Activated CD4-positive, alpha-beta T cell treated with anti-CD3 and anti-CD28 coated beads for 36 hours (primary cell): ENCODE results near the gene PIWIL4. TPM values are rescaled to one million over a fixed set of nuclear protein-coding genes. Genes with fewer than 3 reads are reported as not detected.

Experiments
- ATAC-seq: fragments of 200-7000 bp; cut with Tn5 transposase; one replicate; pipeline ENCODE4 v1.10.0; 2021; ENCODE audit warnings: mild to moderate bottlenecking, moderate library complexity
- CTCF ChIA-PET: fragments of 350-600 bp; sonication (Branson Sonifier 250); formaldehyde crosslinking; loops from one replicate; lab custom pipeline; 2021; ENCODE audit warnings: antibody characterized with exemption; lab: Charles Lee
- POLR2A ChIA-PET: fragments of 350-600 bp; sonication (Branson Sonifier 250); formaldehyde crosslinking; loops from one replicate; lab custom pipeline; 2021; ENCODE audit warnings: antibody characterized with exemption, inconsistent platforms; lab: Charles Lee
- DNase-seq: peaks from one replicate; pipeline ENCODE4 v3.0.0-alpha.2; 2020
- H3K27ac Mint-ChIP-seq: one replicate; pipeline ENCODE4 v1.8.0; 2021; ENCODE audit warnings: mixed read lengths
- H3K27me3 Mint-ChIP-seq: one replicate; pipeline ENCODE4 v1.8.0; 2021; ENCODE audit warnings: mixed read lengths
- H3K36me3 Mint-ChIP-seq: one replicate; pipeline ENCODE4 v1.8.0; 2021; ENCODE audit warnings: low read depth, mixed read lengths
- H3K4me1 Mint-ChIP-seq: one replicate; pipeline ENCODE4 v1.8.0; 2021; ENCODE audit warnings: mixed read lengths
- H3K4me3 Mint-ChIP-seq: one replicate; pipeline ENCODE4 v1.8.0; 2021; ENCODE audit warnings: mild to moderate bottlenecking, moderate library complexity, mixed read lengths
- H3K9me3 Mint-ChIP-seq: one replicate; pipeline ENCODE4 v1.8.0; 2021; ENCODE audit warnings: low read depth, mixed read lengths
- intact Hi-C, 2 experiments: fragments of 100-400 bp; cut with DNase I in 1 of 2; cut with micrococcal nuclease in 1 of 2; formaldehyde crosslinking; loops; one replicate each; pipeline versions ENCODE4 v1.14.2 to v1.15.1; 2022 to 2024; cut with DNase I, micrococcal nuclease
- total RNA-seq, 2 experiments: library from RNA; stranded (reverse); gene quantifications; one replicate each; pipeline ENCODE4 v1.2.3, GENCODE V29; 2021

Gene PIWIL4
- total RNA-seq, 2 experiments from 2014 or later = 0.37 to 0.48 TPM

GRCh38 chr11:94655291-94655690, 88.1 kb downstream of the PIWIL4 start:
- H3K4me3 Mint-ChIP-seq = no peak overlapping the region
- no peaks in the 10 kb centered on the region for H3K36me3 Mint-ChIP-seq
- CTCF ChIA-PET = interaction anchor here (0.6 to 0.7 kb wide), 2 partner anchors 239 to 1004 kb away, joined by 3 read pairs; no protein-coding TSS in a partner anchor
- no peak overlapping the region for H3K27ac Mint-ChIP-seq
- no peaks in the 10 kb centered on the region for H3K4me1 Mint-ChIP-seq
- POLR2A ChIA-PET = no interaction called here
- ATAC-seq (no peak), DNase-seq (no peak)
- intact Hi-C loops = no loop called here
- H3K9me3 Mint-ChIP-seq = no peaks in the 10 kb centered on the region
- H3K27me3 Mint-ChIP-seq = peaks cover 7% of the 10 kb centered on the region

- no peaks in the 10 kb centered on the region for H3K9me3 Mint-ChIP-seq
- no peaks in the 10 kb centered on the region for H3K36me3 Mint-ChIP-seq
- intact Hi-C loops = no loop called here
- peaks cover 7% of the 10 kb centered on the region for H3K27me3 Mint-ChIP-seq
- DNase-seq = no peak
- POLR2A ChIA-PET = no interaction called here
- CTCF ChIA-PET = no interaction called here
- H3K4me1 Mint-ChIP-seq = no peaks in the 10 kb centered on the region
- H3K27ac Mint-ChIP-seq = no peak overlapping the region
- no peak for ATAC-seq
- H3K4me3 Mint-ChIP-seq = no peak overlapping the region
These were observed 88.8 kb downstream of the PIWIL4 start for GRCh38 chr11:94655956-94656355.

- Mint-ChIP-seq H3K4me3 (no peak overlapping the region), H3K9me3 (no peaks in the 10 kb centered on the region), H3K4me1 (no peaks in the 10 kb centered on the region), H3K36me3 (no peaks in the 10 kb centered on the region), H3K27me3 (peaks cover 12% of the 10 kb centered on the region), H3K27ac (no peak overlapping the region)
- ChIA-PET POLR2A (no interaction called here), CTCF (no interaction called here)
- DNase-seq = no peak
- ATAC-seq = no peak
- intact Hi-C loops = no loop called here
These were observed 89.8 kb downstream of the PIWIL4 start for GRCh38 chr11:94656968-94657367.

- ChIA-PET POLR2A (interaction anchor here (0.7 kb wide), 1 partner anchor 790 kb away, joined by 3 read pairs; no protein-coding TSS in a partner anchor), CTCF (no interaction called here)
- no peaks in the 10 kb centered on the region for H3K9me3 Mint-ChIP-seq
- intact Hi-C loops = no loop called here
- no peaks in the 10 kb centered on the region for H3K4me1 Mint-ChIP-seq
- DNase-seq (no peak), ATAC-seq (no peak)
- peaks cover 10% of the 10 kb centered on the region for H3K27me3 Mint-ChIP-seq
- H3K27ac Mint-ChIP-seq = no peak overlapping the region
- H3K4me3 Mint-ChIP-seq = no peak overlapping the region
- no peaks in the 10 kb centered on the region for H3K36me3 Mint-ChIP-seq
These were observed 90.5 kb downstream of the PIWIL4 start for GRCh38 chr11:94657629-94658028.

- peaks cover 10% of the 10 kb centered on the region for H3K27me3 Mint-ChIP-seq
- DNase-seq = no peak
- POLR2A ChIA-PET = interaction anchor here (0.7 kb wide), 1 partner anchor 791 kb away, joined by 3 read pairs; no protein-coding TSS in a partner anchor
- no peaks in the 10 kb centered on the region for H3K4me1 Mint-ChIP-seq
- ATAC-seq = no peak
- H3K27ac Mint-ChIP-seq = no peak overlapping the region
- CTCF ChIA-PET = no interaction called here
- no peaks in the 10 kb centered on the region for H3K9me3 Mint-ChIP-seq
- H3K4me3 Mint-ChIP-seq = no peak overlapping the region
- no peaks in the 10 kb centered on the region for H3K36me3 Mint-ChIP-seq
- intact Hi-C loops = no loop called here
These were observed 91.2 kb downstream of the PIWIL4 start for GRCh38 chr11:94658386-94658785.

- H3K27me3 Mint-ChIP-seq = peaks cover 10% of the 10 kb centered on the region
- DNase-seq (no peak), ATAC-seq (no peak)
- POLR2A ChIA-PET = no interaction called here
- H3K9me3 Mint-ChIP-seq = no peaks in the 10 kb centered on the region
- no peaks in the 10 kb centered on the region for H3K4me1 Mint-ChIP-seq
- no peak overlapping the region for H3K4me3 Mint-ChIP-seq
- no peak overlapping the region for H3K27ac Mint-ChIP-seq
- H3K36me3 Mint-ChIP-seq = no peaks in the 10 kb centered on the region
- CTCF ChIA-PET = no interaction called here
- intact Hi-C loops = no loop called here
These were observed 91.7 kb downstream of the PIWIL4 start for GRCh38 chr11:94658888-94659287.

- peaks cover 10% of the 10 kb centered on the region for H3K27me3 Mint-ChIP-seq
- no peak for DNase-seq
- ChIA-PET CTCF (no interaction called here), POLR2A (no interaction called here)
- intact Hi-C loops = no loop called here
- H3K36me3 Mint-ChIP-seq = no peaks in the 10 kb centered on the region
- H3K27ac Mint-ChIP-seq = no peak overlapping the region
- no peaks in the 10 kb centered on the region for H3K9me3 Mint-ChIP-seq
- H3K4me3 Mint-ChIP-seq = no peak overlapping the region
- ATAC-seq = no peak
- H3K4me1 Mint-ChIP-seq = no peaks in the 10 kb centered on the region
These were observed 94.3 kb downstream of the PIWIL4 start for GRCh38 chr11:94661444-94661843.

GRCh38 chr11:94662065-94662779, 95.1 kb downstream of the PIWIL4 start:
- intact Hi-C loops = no loop called here
- POLR2A ChIA-PET = no interaction called here
- Mint-ChIP-seq H3K27ac (no peak overlapping the region), H3K9me3 (no peaks in the 10 kb centered on the region), H3K36me3 (no peaks in the 10 kb centered on the region), H3K27me3 (peaks cover 8% of the 10 kb centered on the region), H3K4me3 (no peak overlapping the region), H3K4me1 (no peaks in the 10 kb centered on the region)
- CTCF ChIA-PET = no interaction called here
- ATAC-seq = no peak
- DNase-seq = no peak

GRCh38 chr11:94662846-94663390, 95.8 kb downstream of the PIWIL4 start:
- ATAC-seq (no peak), DNase-seq (no peak)
- H3K27ac Mint-ChIP-seq = no peak overlapping the region
- no peaks in the 10 kb centered on the region for H3K36me3 Mint-ChIP-seq
- ChIA-PET CTCF (no interaction called here), POLR2A (no interaction called here)
- H3K27me3 Mint-ChIP-seq = peaks cover 8% of the 10 kb centered on the region
- intact Hi-C loops = no loop called here
- no peaks in the 10 kb centered on the region for H3K4me1 Mint-ChIP-seq
- H3K4me3 Mint-ChIP-seq = no peak overlapping the region
- no peaks in the 10 kb centered on the region for H3K9me3 Mint-ChIP-seq

- Mint-ChIP-seq H3K4me3 (no peak overlapping the region), H3K27ac (no peak overlapping the region), H3K4me1 (no peaks in the 10 kb centered on the region), H3K9me3 (no peaks in the 10 kb centered on the region), H3K36me3 (no peaks in the 10 kb centered on the region), H3K27me3 (peaks cover 5% of the 10 kb centered on the region)
- ChIA-PET CTCF (interaction anchor here (1.0 kb wide), 1 partner anchor 229 kb away, joined by 3 read pairs; no protein-coding TSS in a partner anchor), POLR2A (no interaction called here)
- intact Hi-C loops = no loop called here
- DNase-seq = no peak
- no peak for ATAC-seq
These were observed 97.2 kb downstream of the PIWIL4 start for GRCh38 chr11:94664346-94664745.

- Mint-ChIP-seq H3K4me1 (no peaks in the 10 kb centered on the region), H3K4me3 (no peak overlapping the region), H3K9me3 (no peaks in the 10 kb centered on the region), H3K36me3 (no peaks in the 10 kb centered on the region), H3K27me3 (peaks cover 5% of the 10 kb centered on the region), H3K27ac (no peak overlapping the region)
- intact Hi-C loops = no loop called here
- ChIA-PET POLR2A (no interaction called here), CTCF (interaction anchor here (0.5 to 1.0 kb wide), 2 partner anchors 17 to 228 kb away, joined by 3 to 4 read pairs; no protein-coding TSS in a partner anchor)
- DNase-seq (no peak), ATAC-seq (no peak)
These were observed 98.0 kb downstream of the PIWIL4 start for GRCh38 chr11:94665116-94665659.
